Stomach (tissue), 4 donors: Measurements from ENCODE around the gene JPH3.

ENCODE experiments used
- EP300 ChIP-seq: sonication (generic); formaldehyde crosslinking; IDR thresholded peaks from one replicate; pipeline ENCODE4 v1.6.1; 2017; ENCODE audit warnings: antibody characterized with exemption
- POLR2A ChIP-seq, 4 donors: fragments of 450-650 bp; IDR thresholded peaks; one replicate each; pipeline ENCODE4 v1.6.1; 2016; ENCODE audit warnings: antibody characterized with exemption in 4 of 4, control low read depth in 2 of 4, mild to moderate bottlenecking in 1 of 4, moderate library complexity in 1 of 4

DNA sequence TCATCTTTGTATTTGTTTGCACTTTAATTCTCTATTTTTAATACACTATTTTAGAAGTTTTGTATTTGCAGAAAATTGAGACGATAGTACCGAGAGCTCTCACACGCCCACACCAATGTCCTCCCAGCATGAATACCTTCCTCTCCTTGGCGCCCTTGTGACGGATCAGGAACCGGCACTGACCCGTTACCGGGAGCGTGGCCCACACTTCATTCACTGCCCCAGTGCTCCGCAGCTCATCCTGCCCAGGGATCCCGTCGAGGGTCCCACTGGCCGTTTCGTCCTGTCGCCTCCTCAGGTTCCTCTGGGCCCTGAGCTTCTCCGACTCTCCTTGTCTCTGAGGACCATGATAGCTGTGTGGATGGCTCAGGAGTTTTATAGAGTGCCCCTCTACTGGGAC is 112.9 kb downstream of the JPH3 start:
- no peak for TF ChIP-seq POLR2A (IDR thresholded peaks at IDR 0.05)
- TF ChIP-seq EP300: no peak
